Endothelial cell (in vitro differentiated cells): ENCODE results near the gene SHROOM1. TPM values are rescaled to one million over a fixed set of nuclear protein-coding genes. Genes with fewer than 3 reads are reported as not detected.

Source experiments
- DNase-seq: peaks from one replicate; pipeline ENCODE4 v3.0.0; 2021; ENCODE audit warnings: low spot score
- H3K27ac Mint-ChIP-seq: one replicate; pipeline ENCODE4 v1.8.0; 2021; ENCODE audit warnings: mixed read lengths, inconsistent platforms; ENCODE audit not compliant: unreplicated experiment
- H3K27me3 Mint-ChIP-seq: one replicate; pipeline ENCODE4 v1.8.0; 2021; ENCODE audit warnings: mild to moderate bottlenecking, moderate library complexity, mixed read lengths, inconsistent platforms; ENCODE audit not compliant: unreplicated experiment
- H3K36me3 Mint-ChIP-seq: one replicate; pipeline ENCODE4 v1.8.0; 2021; ENCODE audit warnings: mild to moderate bottlenecking, low read depth, mixed read lengths, inconsistent platforms; ENCODE audit not compliant: unreplicated experiment
- H3K4me1 Mint-ChIP-seq: one replicate; pipeline ENCODE4 v1.8.0; 2021; ENCODE audit warnings: mild to moderate bottlenecking, mixed read lengths, inconsistent platforms; ENCODE audit not compliant: unreplicated experiment
- H3K4me3 Mint-ChIP-seq: one replicate; pipeline ENCODE4 v1.8.0; 2021; ENCODE audit warnings: mild to moderate bottlenecking, mixed read lengths, inconsistent platforms; ENCODE audit not compliant: unreplicated experiment
- H3K9me3 Mint-ChIP-seq: one replicate; pipeline ENCODE4 v1.8.0; 2021; ENCODE audit warnings: mixed read lengths, inconsistent platforms; ENCODE audit not compliant: unreplicated experiment
- CTCF ChIP-seq: fragments of 200-600 bp; sonication (generic); IDR thresholded peaks from one replicate; pipeline ENCODE4 v1.5.0; 2021; ENCODE audit warnings: antibody characterized with exemption; ENCODE audit not compliant: unreplicated experiment
- total RNA-seq: library from RNA; stranded (reverse); fragmentation: NEBNext Ultra II Directional; extraction: Animal tissue kit (Norgen Biotek cat#: 25700); gene quantifications from one replicate; pipeline ENCODE4 v1.2.1, GENCODE V29; 2021; ENCODE audit not compliant: unreplicated experiment

Gene SHROOM1
- total RNA-seq, 1 donor from 2014 or later: 5.6 TPM

DNA sequence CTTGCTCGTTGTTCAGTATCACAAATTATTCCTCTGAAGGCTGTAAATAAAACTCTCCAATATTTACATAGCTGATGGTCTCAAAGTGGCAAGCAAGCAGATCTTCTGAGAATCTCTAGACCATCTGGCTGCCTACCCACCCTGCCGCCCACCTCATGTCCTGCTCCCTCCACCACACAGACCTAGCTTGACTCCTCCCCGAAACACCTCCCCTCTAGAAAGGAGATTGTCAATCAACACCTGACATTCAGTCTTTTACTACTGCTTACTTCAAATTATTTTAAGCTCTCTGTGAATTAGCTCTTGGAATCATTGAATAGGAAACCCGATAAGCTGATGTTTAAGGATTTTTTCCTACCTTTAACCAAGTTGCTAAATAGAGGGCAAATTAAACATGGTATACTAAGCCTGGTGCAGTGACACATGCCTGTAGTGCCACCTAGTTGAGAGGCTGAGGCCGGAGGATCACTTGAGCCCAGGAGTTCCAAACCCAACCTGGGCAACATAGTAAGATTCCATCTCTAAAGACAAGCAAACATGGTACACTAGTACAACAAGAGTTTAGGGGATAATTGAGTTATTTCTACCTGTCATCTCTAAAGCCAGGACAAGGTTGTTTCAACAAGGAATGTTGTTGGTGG, 28.3 kb downstream of the SHROOM1 start:
- Mint-ChIP-seq H3K9me3 (no peaks in the 10 kb centered on the region), H3K27ac (no peak overlapping the region), H3K4me3 (no peak overlapping the region), H3K27me3 (peaks cover 3% of the 10 kb centered on the region), H3K36me3 (no peaks in the 10 kb centered on the region), H3K4me1 (no peaks in the 10 kb centered on the region)
- TF ChIP-seq CTCF: no peak
- no peak for DNase-seq

DNA sequence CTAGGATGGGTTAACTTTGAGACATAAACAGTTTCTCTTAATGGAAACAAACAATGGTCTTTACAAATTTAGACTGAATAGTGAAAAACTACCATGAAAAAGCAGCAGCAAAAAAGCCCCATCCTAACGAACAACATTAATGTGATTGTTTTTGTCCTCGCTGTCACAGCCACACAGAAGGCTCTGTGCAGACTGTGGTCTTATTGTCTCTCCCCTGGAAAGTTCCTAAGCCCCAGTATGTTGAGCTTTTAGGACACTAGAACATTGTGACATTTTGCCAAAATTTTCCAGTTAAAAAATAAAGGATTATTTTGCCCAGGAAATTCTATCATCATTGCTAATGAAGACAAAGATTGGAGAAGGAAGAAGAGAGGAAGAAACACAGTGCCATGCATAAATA, 29.9 kb downstream of the SHROOM1 start:
- H3K27ac Mint-ChIP-seq: no peak overlapping the region

GRCh38 chr5:132799392-132799791, 31.1 kb downstream of the SHROOM1 start:
- no peak for DNase-seq
- peaks cover 6% of the 10 kb centered on the region for H3K27me3 Mint-ChIP-seq
- no peak overlapping the region for H3K27ac Mint-ChIP-seq
- no peak for TF ChIP-seq CTCF
- no peaks in the 10 kb centered on the region for H3K36me3 Mint-ChIP-seq
- no peak overlapping the region for H3K4me3 Mint-ChIP-seq
- H3K9me3 Mint-ChIP-seq: no peaks in the 10 kb centered on the region
- no peaks in the 10 kb centered on the region for H3K4me1 Mint-ChIP-seq

More for the DNA sequence above, 29.9 kb downstream of the SHROOM1 start:
- Mint-ChIP-seq H3K4me3 (no peak overlapping the region), H3K4me1 (no peaks in the 10 kb centered on the region), H3K36me3 (no peaks in the 10 kb centered on the region), H3K27me3 (peaks cover 6% of the 10 kb centered on the region), H3K9me3 (no peaks in the 10 kb centered on the region)
- no peak for TF ChIP-seq CTCF
- no peak for DNase-seq

GRCh38 chr5:132797651-132798050, 32.8 kb downstream of the SHROOM1 start:
- H3K36me3 Mint-ChIP-seq: no peaks in the 10 kb centered on the region
- peaks cover 6% of the 10 kb centered on the region for H3K27me3 Mint-ChIP-seq
- no peaks in the 10 kb centered on the region for H3K9me3 Mint-ChIP-seq
- TF ChIP-seq CTCF: no peak
- no peak overlapping the region for H3K27ac Mint-ChIP-seq
- no peak for DNase-seq
- H3K4me3 Mint-ChIP-seq: no peak overlapping the region
- no peaks in the 10 kb centered on the region for H3K4me1 Mint-ChIP-seq

DNA sequence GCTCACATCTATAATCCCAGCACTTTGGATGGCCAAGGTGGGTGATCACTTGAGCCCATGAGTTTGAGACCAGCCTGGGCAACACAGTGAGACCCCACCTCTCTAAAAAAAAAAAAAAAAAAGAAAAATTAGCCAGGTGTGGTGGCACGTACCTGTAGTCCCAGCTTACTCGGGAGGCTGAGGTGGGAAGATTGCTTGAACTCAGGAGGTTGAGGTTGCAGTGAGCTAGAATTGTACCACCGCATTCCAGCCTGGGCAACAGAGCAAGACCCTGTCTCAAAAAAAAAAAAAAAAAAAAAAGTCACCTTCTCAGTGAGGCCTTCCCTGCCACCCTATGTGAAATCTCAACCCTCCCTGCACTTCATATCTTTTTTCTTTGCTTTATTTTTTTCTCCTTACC, 39.4 kb downstream of the SHROOM1 start:
- DNase-seq: no peak
- peaks cover 6% of the 10 kb centered on the region for H3K27me3 Mint-ChIP-seq
- H3K9me3 Mint-ChIP-seq: no peaks in the 10 kb centered on the region
- no peak overlapping the region for H3K27ac Mint-ChIP-seq
- TF ChIP-seq CTCF: no peak
- H3K4me3 Mint-ChIP-seq: no peak overlapping the region
- peaks cover 8% of the 10 kb centered on the region for H3K4me1 Mint-ChIP-seq
- no peaks in the 10 kb centered on the region for H3K36me3 Mint-ChIP-seq
